Small intestine (tissue), 7 donors: ENCODE results near the gene CAPN9. TPM values are rescaled to one million over a fixed set of nuclear protein-coding genes. Genes with fewer than 3 reads are reported as not detected.

Source experiments
- DNase-seq, 2 donors: peaks; one replicate each; pipeline versions ENCODE4 v3.0.0 to v3.0.0-alpha.2; 2013
- FAIRE-seq: peaks from 2 replicates; lab custom pipeline; 2012; peaks lifted over from hg19 to GRCh38; lab: Jason Lieb, UNC
- H3K27ac ChIP-seq, 3 donors: one replicate each; pipeline ENCODE4 v1.5.1; 2013; ENCODE audit warnings: low read length in 2 of 3, mild to moderate bottlenecking in 2 of 3, control low read depth in 1 of 3, inconsistent platforms in 1 of 3, low read depth in 1 of 3, moderate library complexity in 1 of 3
- H3K27me3 ChIP-seq, 3 donors: one replicate each; pipeline ENCODE4 v1.6.1; 2013; ENCODE audit warnings: low read length in 3 of 3, inconsistent platforms in 1 of 3; ENCODE audit not compliant: control insufficient read depth in 3 of 3, insufficient read depth in 3 of 3
- H3K36me3 ChIP-seq, 3 donors: one replicate each; pipeline ENCODE4 v1.6.1; 2013; ENCODE audit warnings: low read length in 3 of 3, inconsistent platforms in 1 of 3, low read depth in 1 of 3, mild to moderate bottlenecking in 1 of 3, moderate library complexity in 1 of 3; ENCODE audit not compliant: control insufficient read depth in 3 of 3, insufficient read depth in 2 of 3
- H3K4me1 ChIP-seq, 3 donors: one replicate each; pipeline ENCODE4 v1.6.1; 2013; ENCODE audit warnings: low read length in 2 of 3, inconsistent platforms in 1 of 3, low read depth in 1 of 3, mild to moderate bottlenecking in 1 of 3, moderate library complexity in 1 of 3; ENCODE audit not compliant: control insufficient read depth in 3 of 3, insufficient read depth in 2 of 3
- H3K4me3 ChIP-seq, 3 donors: one replicate each; pipeline ENCODE4 v1.5.1; 2013; ENCODE audit warnings: low read length in 3 of 3, control low read depth in 1 of 3, inconsistent platforms in 1 of 3, low read depth in 1 of 3, mild to moderate bottlenecking in 1 of 3, moderate library complexity in 1 of 3
- H3K9me3 ChIP-seq, 2 donors: one replicate each; pipeline ENCODE4 v1.6.1; 2013; ENCODE audit warnings: low read depth in 1 of 2, low read length in 1 of 2; ENCODE audit not compliant: control insufficient read depth in 2 of 2, insufficient read depth in 1 of 2
- WGBS, 3 donors: extraction: QIAGEN DNeasy Blood & Tissue Kit; methylation state at CpG; one replicate each; pipeline ENCODE4 v1.1.7; 2013; 5-methylcytosine and 5-hydroxymethylcytosine counted together
- polyA plus RNA-seq, 4 donors: library from polyadenylated mRNA; stranded (reverse) in 3 of 4; unstranded in 1 of 4; fragments of 200-250 nt in 3 of 4; fragments of 120-200 nt in 1 of 4; gene quantifications; one replicate each; pipeline versions ENCODE4 v1.2.1 to v1.2.3, GENCODE V29; 2013
- donor health status: healthy with polysubstance abuse.
- donor health status: control.
- donor health status: control.
- donor health status: Bipolar disorder and iron deficiency.
- donor health status: healthy.

The CAPN9 gene
- polyA plus RNA-seq, 4 donors: 2.6 to 31.1 (median 16.1) TPM

GRCh38 chr1:230728710-230729392 is 18.3 kb upstream of the CAPN9 start:
- no peaks in the 10 kb centered on the region for H3K9me3 ChIP-seq
- peaks cover 0 to 17% (median 5%) of the 10 kb centered on the region in 3 donors for H3K4me1 ChIP-seq
- H3K27me3 ChIP-seq: no peaks in the 10 kb centered on the region
- H3K4me3 ChIP-seq: no peak overlapping the region
- H3K27ac ChIP-seq: peak overlapping the region in 2 of 3 donors; percentile 32 to 44
- no peaks in the 10 kb centered on the region for H3K36me3 ChIP-seq
- DNase-seq (peak; percentile 71 to 85), FAIRE-seq (no peak)
- WGBS, 3 donors: 15 to 42% (median 34%) methylated on average over 6 of the region's 6 CpGs

GRCh38 chr1:230730977-230731376 is 16.2 kb upstream of the CAPN9 start:
- Histone ChIP-seq H3K27me3 (no peaks in the 10 kb centered on the region), H3K36me3 (no peaks in the 10 kb centered on the region), H3K9me3 (no peaks in the 10 kb centered on the region), H3K4me3 (no peak overlapping the region), H3K27ac (peak overlapping the region in 1 of 3 donors; percentile 34), H3K4me1 (peaks cover 0 to 20% (median 7%) of the 10 kb centered on the region in 3 donors)
- DNase-seq (peak in 1 of 2 donors; percentile 69), FAIRE-seq (no peak)
- 12 to 27% (median 22%) methylated on average over 5 of the region's 5 CpGs for WGBS, 3 donors

DNA sequence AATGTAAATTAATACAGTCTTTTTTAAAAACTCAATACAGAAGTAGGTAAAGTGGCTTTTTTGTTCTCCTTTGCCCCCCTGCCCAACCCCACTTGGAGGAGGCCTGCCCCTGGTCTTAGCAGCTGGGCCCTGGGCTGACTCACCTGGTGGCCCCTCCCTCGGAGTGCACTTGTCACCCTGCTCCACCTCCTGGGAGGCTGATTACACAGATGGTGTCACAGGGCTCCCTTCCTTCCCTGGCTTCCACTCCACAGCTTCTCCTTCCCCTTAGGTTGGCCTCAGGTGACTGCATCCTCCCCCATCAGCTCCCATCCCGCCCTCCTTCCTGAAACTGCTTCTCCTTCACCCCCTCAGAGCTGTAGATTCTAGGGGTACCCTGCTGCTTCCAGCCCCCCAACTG is 11.7 kb upstream of the CAPN9 start:
- FAIRE-seq: no peak
- DNase-seq: peak; percentile 77 to 83
- Histone ChIP-seq H3K4me1 (peaks cover 0 to 5% (median 2%) of the 10 kb centered on the region in 3 donors), H3K9me3 (no peaks in the 10 kb centered on the region), H3K4me3 (no peak overlapping the region), H3K27me3 (no peaks in the 10 kb centered on the region), H3K36me3 (no peaks in the 10 kb centered on the region), H3K27ac (no peak overlapping the region)
- WGBS, 3 donors: 14 to 58% (median 27%) methylated on average over 2 of the region's 2 CpGs

- Histone ChIP-seq H3K4me3 (no peak overlapping the region), H3K9me3 (no peaks in the 10 kb centered on the region), H3K4me1 (peaks cover 0 to 3% (median 2%) of the 10 kb centered on the region in 3 donors), H3K27ac (no peak overlapping the region), H3K27me3 (no peaks in the 10 kb centered on the region), H3K36me3 (no peaks in the 10 kb centered on the region)
- 93 to 94% (median 93%) methylated on average over 3 of the region's 3 CpGs for WGBS, 3 donors
- DNase-seq (no peak), FAIRE-seq (no peak)
Measured at GRCh38 chr1:230737622-230738262, 9.4 kb upstream of the CAPN9 start.

DNA sequence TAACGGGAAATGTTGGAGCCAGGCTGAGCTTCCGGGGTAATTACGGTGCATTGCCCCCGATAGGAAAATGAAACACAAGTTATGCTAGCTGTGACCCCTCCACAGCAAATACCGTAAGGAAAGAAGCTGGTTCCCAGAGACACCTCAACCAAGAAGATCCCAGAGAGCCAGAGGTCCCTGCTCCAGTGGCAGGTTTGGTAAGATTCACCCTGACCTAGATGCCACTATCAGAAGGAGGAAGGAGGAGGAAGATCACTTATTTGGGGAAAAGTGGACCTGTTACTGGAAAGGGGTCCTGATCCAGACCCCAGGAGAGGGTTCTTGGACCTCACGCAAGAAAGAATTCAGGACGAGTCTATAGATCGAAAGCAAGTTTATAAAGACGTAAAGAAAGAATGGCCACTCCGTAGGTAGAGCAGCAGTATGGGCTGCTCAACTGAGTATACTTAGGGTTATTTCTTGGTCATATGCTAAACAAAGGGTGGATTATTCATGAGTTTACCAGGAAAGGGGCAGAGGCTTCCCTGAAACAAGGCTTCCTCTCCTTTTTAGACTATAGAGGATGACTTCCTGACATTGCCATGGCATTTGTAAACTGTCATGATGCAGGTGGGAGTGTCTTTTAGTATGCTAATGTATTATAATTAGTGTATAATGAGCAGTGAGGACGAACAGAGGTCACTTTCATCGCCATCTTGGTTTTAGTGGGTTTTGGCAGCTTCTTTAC is 7.5 kb upstream of the CAPN9 start:
- no peak for FAIRE-seq
- Histone ChIP-seq H3K4me1 (peaks cover 0 to 3% (median 2%) of the 10 kb centered on the region in 3 donors), H3K27me3 (no peaks in the 10 kb centered on the region), H3K27ac (no peak overlapping the region), H3K9me3 (no peaks in the 10 kb centered on the region), H3K4me3 (no peak overlapping the region), H3K36me3 (no peaks in the 10 kb centered on the region)
- WGBS, 3 donors: 92 to 93% (median 92%) methylated on average over 12 of the region's 12 CpGs
- DNase-seq: no peak

DNA sequence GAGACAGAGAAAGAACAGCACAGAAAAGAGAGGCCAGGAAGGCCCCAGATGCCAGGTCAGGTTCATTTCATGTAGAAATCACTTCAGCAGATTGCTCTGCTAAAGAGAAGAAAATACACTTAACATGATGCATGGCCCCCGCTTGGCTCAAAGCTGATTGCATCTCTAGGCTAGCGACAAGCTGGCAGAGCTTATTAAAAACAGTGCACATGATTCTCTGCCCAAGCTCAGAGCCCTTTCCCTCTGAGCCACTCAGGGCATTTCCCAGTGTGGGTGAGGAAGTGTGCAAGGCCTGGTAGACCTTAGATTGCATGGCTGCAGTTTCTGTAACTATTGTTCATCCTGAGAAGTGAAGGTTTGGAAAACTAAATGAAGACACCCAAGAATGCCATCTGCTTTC is 3.3 kb upstream of the CAPN9 start:
- peaks cover 0 to 10% (median 0%) of the 10 kb centered on the region in 3 donors for H3K4me1 ChIP-seq
- H3K27me3 ChIP-seq: no peaks in the 10 kb centered on the region
- H3K4me3 ChIP-seq: no peak overlapping the region
- 85 to 94% (median 91%) methylated on average over 2 of the region's 2 CpGs for WGBS, 3 donors
- H3K27ac ChIP-seq: no peak overlapping the region
- no peaks in the 10 kb centered on the region for H3K36me3 ChIP-seq
- no peak for DNase-seq
- no peak for FAIRE-seq
- no peaks in the 10 kb centered on the region for H3K9me3 ChIP-seq

- WGBS, 3 donors: 77 to 80% (median 79%) methylated on average over 5 of the region's 5 CpGs
- Histone ChIP-seq H3K4me3 (no peak overlapping the region), H3K27me3 (no peaks in the 10 kb centered on the region), H3K4me1 (peaks cover 0 to 10% (median 0%) of the 10 kb centered on the region in 3 donors), H3K27ac (no peak overlapping the region), H3K9me3 (no peaks in the 10 kb centered on the region), H3K36me3 (no peaks in the 10 kb centered on the region)
- no peak for FAIRE-seq
- DNase-seq: no peak
Measured at GRCh38 chr1:230744382-230744781, 2.8 kb upstream of the CAPN9 start.

DNA sequence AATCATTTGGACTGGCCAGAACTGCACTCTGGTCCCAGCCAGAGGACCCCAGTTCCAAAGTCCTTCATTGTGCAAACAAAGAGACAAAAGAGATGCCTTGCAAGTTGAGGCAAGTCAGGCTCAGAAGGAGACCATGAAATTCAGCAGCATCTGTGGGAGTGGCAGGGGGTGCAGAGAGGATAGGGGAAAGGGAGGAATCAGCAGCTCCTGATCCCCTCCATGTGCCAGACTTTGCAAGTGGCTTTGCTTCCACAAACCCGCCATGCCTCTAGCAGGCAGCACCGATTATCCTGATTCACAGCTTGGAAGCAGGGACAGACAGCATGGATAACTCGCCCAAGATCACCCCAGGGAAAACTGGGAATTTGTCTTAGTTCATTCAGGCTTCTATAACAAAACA is 2.1 kb upstream of the CAPN9 start:
- FAIRE-seq (no peak), DNase-seq (no peak)
- Histone ChIP-seq H3K27ac (no peak overlapping the region), H3K27me3 (no peaks in the 10 kb centered on the region), H3K36me3 (no peaks in the 10 kb centered on the region), H3K4me1 (peaks cover 0 to 10% (median 0%) of the 10 kb centered on the region in 3 donors), H3K9me3 (no peaks in the 10 kb centered on the region), H3K4me3 (no peak overlapping the region)
- 73 to 80% (median 75%) methylated on average over 3 of the region's 3 CpGs for WGBS, 3 donors
